ENCODE results near the gene DISC1. TPM values are rescaled to one million over a fixed set of nuclear protein-coding genes. Genes with fewer than 3 reads are reported as not detected.
"Not testable (repeated sequence)": the region's sequence is repeated elsewhere in the genome, so short reads cannot be mapped to it uniquely, and the experiment has no call there.

Gene DISC1
- polyA plus RNA-seq, 1 donor from 2014 or later, result 0.84 TPM

DNA sequence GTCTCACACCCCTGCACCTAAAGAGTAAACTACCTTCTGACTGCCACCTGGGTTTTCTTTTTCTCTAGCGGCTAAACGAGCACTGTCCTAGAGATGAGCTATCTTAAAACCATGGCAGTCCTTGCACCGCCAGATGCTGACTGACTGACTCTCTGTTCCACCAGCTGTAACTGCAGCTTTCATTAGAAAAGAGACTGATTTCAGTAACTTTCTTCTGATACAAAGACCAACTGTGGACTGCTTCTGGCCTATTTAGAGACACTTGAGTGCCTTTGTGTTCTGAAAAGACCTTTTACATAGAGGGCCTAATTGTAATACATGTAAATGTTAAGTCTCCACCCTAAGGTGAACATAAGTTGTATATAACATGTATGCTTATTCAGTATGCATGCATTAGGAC is 152.5 kb downstream of the DISC1 start:
- Histone ChIP-seq H4K20me1 (ENCODE audit: insufficient read depth) (no peaks in the 10 kb centered on the region), H3K9ac (ENCODE audit: low read length) (no peak overlapping the region), H3F3A (ENCODE audit: insufficient read depth, low read length, poor library complexity, severe bottlenecking) (no peaks in the 10 kb centered on the region), H3K9me2 (ENCODE audit: insufficient read depth, low read length) (no peaks in the 10 kb centered on the region), H3K4me2 (ENCODE audit: low read length) (no peak overlapping the region), H3K79me2 (replicated peaks; ENCODE audit: insufficient read depth, low read length) (no peaks in the 10 kb centered on the region), H3K36me3 (ENCODE audit: insufficient read depth, low read length) (no peaks in the 10 kb centered on the region), H3K27ac (ENCODE audit: low read length) (no peak overlapping the region), H2AFZ (ENCODE audit: low read depth, low read length) (no peak overlapping the region), H3K9me3 (ENCODE audit: low read length) (no peaks in the 10 kb centered on the region), H3K27me3 (ENCODE audit: insufficient read depth, low read depth, low read length) (no peaks in the 10 kb centered on the region), H3K4me3 (ENCODE audit: low read length) (no peak overlapping the region)
- TF ChIP-seq POLR2AphosphoS5 (IDR thresholded peaks at IDR 0.05), result no peak
- TF ChIP-seq EZH2 (IDR thresholded peaks at IDR 0.05; ENCODE audit: borderline replicate concordance, insufficient read depth, low read length, poor library complexity, severe bottlenecking), result no peak
- TF ChIP-seq EP300 (conservative IDR thresholded peaks at IDR 0.05; ENCODE audit: poor library complexity, severe bottlenecking), result no peak
- no peak for TF ChIP-seq TAF1 (IDR thresholded peaks at IDR 0.05; ENCODE audit: low read depth)
- TF ChIP-seq MXI1 (conservative IDR thresholded peaks at IDR 0.05; ENCODE audit: poor library complexity, severe bottlenecking), result no peak
- no peak for TF ChIP-seq SMC3 (conservative IDR thresholded peaks at IDR 0.05; ENCODE audit: poor library complexity)
- TF ChIP-seq RAD21 (conservative IDR thresholded peaks at IDR 0.05), result no peak
- TF ChIP-seq, protein P1, sequence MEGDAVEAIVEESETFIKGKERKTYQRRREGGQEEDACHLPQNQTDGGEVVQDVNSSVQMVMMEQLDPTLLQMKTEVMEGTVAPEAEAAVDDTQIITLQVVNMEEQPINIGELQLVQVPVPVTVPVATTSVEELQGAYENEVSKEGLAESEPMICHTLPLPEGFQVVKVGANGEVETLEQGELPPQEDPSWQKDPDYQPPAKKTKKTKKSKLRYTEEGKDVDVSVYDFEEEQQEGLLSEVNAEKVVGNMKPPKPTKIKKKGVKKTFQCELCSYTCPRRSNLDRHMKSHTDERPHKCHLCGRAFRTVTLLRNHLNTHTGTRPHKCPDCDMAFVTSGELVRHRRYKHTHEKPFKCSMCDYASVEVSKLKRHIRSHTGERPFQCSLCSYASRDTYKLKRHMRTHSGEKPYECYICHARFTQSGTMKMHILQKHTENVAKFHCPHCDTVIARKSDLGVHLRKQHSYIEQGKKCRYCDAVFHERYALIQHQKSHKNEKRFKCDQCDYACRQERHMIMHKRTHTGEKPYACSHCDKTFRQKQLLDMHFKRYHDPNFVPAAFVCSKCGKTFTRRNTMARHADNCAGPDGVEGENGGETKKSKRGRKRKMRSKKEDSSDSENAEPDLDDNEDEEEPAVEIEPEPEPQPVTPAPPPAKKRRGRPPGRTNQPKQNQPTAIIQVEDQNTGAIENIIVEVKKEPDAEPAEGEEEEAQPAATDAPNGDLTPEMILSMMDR (IDR thresholded peaks at IDR 0.05; ENCODE audit: poor library complexity, severe bottlenecking), result no peak

DNA sequence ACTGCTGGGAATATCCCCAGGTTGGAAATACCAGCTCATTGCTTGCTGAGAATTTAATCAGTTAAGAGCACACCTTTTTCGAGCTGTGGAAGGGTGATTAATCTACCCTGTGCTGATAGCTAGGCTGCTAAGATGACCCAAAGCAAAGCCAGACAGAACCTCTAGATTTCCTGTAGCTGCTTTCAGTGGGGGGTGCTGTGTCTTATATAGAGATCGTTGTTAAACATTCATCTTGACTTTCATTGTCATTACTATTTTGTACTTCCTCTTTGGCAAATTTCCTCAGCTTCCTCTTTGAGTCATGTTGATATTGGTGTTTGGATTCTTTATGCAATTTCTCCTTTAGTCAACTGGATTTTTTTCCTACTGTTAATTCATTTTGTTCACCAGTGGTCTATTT is 155.3 kb downstream of the DISC1 start:
- Histone ChIP-seq H3K27ac (ENCODE audit: low read length) (no peak overlapping the region), H3K4me2 (ENCODE audit: low read length) (no peak overlapping the region), H3K9me2 (ENCODE audit: insufficient read depth, low read length) (no peaks in the 10 kb centered on the region), H3K9ac (ENCODE audit: low read length) (no peak overlapping the region), H2AFZ (ENCODE audit: low read depth, low read length) (no peak overlapping the region), H3K9me3 (ENCODE audit: low read length) (no peaks in the 10 kb centered on the region), H3K79me2 (replicated peaks; ENCODE audit: insufficient read depth, low read length) (no peaks in the 10 kb centered on the region), H3K27me3 (ENCODE audit: insufficient read depth, low read depth, low read length) (no peaks in the 10 kb centered on the region), H3K4me3 (ENCODE audit: low read length) (no peak overlapping the region), H3F3A (ENCODE audit: insufficient read depth, low read length, poor library complexity, severe bottlenecking) (no peaks in the 10 kb centered on the region), H4K20me1 (ENCODE audit: insufficient read depth) (no peaks in the 10 kb centered on the region), H3K36me3 (ENCODE audit: insufficient read depth, low read length) (no peaks in the 10 kb centered on the region)
- TF ChIP-seq RAD21 (conservative IDR thresholded peaks at IDR 0.05), result no peak
- TF ChIP-seq POLR2AphosphoS5 (IDR thresholded peaks at IDR 0.05), result no peak
- no peak for TF ChIP-seq EP300 (conservative IDR thresholded peaks at IDR 0.05; ENCODE audit: poor library complexity, severe bottlenecking)
- no peak for TF ChIP-seq SMC3 (conservative IDR thresholded peaks at IDR 0.05; ENCODE audit: poor library complexity)
- TF ChIP-seq, protein P2, sequence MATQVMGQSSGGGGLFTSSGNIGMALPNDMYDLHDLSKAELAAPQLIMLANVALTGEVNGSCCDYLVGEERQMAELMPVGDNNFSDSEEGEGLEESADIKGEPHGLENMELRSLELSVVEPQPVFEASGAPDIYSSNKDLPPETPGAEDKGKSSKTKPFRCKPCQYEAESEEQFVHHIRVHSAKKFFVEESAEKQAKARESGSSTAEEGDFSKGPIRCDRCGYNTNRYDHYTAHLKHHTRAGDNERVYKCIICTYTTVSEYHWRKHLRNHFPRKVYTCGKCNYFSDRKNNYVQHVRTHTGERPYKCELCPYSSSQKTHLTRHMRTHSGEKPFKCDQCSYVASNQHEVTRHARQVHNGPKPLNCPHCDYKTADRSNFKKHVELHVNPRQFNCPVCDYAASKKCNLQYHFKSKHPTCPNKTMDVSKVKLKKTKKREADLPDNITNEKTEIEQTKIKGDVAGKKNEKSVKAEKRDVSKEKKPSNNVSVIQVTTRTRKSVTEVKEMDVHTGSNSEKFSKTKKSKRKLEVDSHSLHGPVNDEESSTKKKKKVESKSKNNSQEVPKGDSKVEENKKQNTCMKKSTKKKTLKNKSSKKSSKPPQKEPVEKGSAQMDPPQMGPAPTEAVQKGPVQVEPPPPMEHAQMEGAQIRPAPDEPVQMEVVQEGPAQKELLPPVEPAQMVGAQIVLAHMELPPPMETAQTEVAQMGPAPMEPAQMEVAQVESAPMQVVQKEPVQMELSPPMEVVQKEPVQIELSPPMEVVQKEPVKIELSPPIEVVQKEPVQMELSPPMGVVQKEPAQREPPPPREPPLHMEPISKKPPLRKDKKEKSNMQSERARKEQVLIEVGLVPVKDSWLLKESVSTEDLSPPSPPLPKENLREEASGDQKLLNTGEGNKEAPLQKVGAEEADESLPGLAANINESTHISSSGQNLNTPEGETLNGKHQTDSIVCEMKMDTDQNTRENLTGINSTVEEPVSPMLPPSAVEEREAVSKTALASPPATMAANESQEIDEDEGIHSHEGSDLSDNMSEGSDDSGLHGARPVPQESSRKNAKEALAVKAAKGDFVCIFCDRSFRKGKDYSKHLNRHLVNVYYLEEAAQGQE (IDR thresholded peaks at IDR 0.05; ENCODE audit: borderline replicate concordance), result no peak
- no peak for TF ChIP-seq TAF1 (IDR thresholded peaks at IDR 0.05; ENCODE audit: low read depth)
- TF ChIP-seq, protein P1 (IDR thresholded peaks at IDR 0.05; ENCODE audit: poor library complexity, severe bottlenecking), result no peak
- no peak for TF ChIP-seq MXI1 (conservative IDR thresholded peaks at IDR 0.05; ENCODE audit: poor library complexity, severe bottlenecking)
- TF ChIP-seq EZH2 (IDR thresholded peaks at IDR 0.05; ENCODE audit: borderline replicate concordance, insufficient read depth, low read length, poor library complexity, severe bottlenecking), result no peak

DNA sequence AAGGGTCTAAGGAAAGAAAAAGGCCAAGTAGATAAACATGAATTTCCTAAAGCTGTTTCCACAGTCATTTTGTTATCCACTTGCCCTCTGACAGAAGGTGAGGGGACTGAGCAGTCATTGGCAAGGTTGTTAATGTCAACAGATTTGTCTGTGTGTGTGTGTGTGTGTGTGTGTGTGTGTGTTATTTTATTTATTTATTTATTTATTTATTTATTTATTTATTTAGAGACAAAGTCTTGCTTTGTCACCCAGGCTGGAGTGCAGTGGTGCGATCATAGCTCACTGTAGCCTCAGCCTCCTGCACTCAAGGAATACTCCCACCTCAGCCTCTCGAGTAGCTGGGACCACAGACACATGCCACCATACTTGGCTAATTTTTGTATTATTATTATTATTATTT is 158.5 kb downstream of the DISC1 start:
- H3K27me3 ChIP-seq (ENCODE audit: insufficient read depth, low read depth, low read length); H3F3A ChIP-seq (ENCODE audit: insufficient read depth, low read length, poor library complexity, severe bottlenecking); H3K4me2 ChIP-seq (ENCODE audit: low read length); H3K9ac ChIP-seq (ENCODE audit: low read length); H2AFZ ChIP-seq (ENCODE audit: low read depth, low read length); H3K4me3 ChIP-seq (ENCODE audit: low read length); H3K9me3 ChIP-seq (ENCODE audit: low read length); H3K79me2 ChIP-seq (replicated peaks; ENCODE audit: insufficient read depth, low read length); H3K9me2 ChIP-seq (ENCODE audit: insufficient read depth, low read length); H4K20me1 ChIP-seq (ENCODE audit: insufficient read depth); H3K36me3 ChIP-seq (ENCODE audit: insufficient read depth, low read length); H3K27ac ChIP-seq (ENCODE audit: low read length): not testable (repeated sequence)

Measured in neural cell (in vitro differentiated cells).